Renal pelvis (tissue), 4 donors: Measurements from ENCODE around the gene ULBP1. TPM values are rescaled to one million over a fixed set of nuclear protein-coding genes. Genes with fewer than 3 reads are reported as not detected.
"Not testable (repeated sequence)": the region's sequence is repeated elsewhere in the genome, so short reads cannot be mapped to it uniquely, and the experiment has no call there.

Experiments used
- DNase-seq: peaks from one replicate; pipeline ENCODE4 v3.0.0-alpha.2; 2013
- polyA plus RNA-seq, 3 donors: library from polyadenylated mRNA; unstranded; fragments of 120-200 nt; gene quantifications; one replicate each; pipeline ENCODE4 v1.2.1, GENCODE V29; 2013; ENCODE audit not compliant: insufficient read length in 3 of 3

Gene ULBP1
- polyA plus RNA-seq, 3 donors: 1.2 to 2.1 (median 1.3) TPM

GRCh38 chr6:149933036-149933435, 30.7 kb upstream of the ULBP1 start:
- DNase-seq: no peak

DNA sequence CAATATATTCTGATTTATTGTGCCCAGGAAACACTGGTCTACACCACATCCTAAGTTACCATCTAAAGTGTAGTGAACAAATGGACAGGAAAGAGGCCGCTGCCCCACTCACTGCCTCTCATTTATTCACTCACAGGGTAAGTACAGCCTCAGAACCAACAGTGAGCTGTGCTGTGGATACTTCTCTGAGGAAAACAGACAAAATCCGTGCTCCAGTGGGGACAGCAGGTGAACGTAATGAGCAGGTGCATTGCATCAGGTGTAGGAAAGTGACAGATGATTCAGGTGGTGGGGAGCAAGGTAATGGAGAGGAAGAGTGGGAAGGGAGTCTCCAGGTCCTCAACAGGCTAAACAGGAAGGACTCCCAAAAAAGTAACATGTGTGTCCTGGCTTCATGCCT, 30.3 kb upstream of the ULBP1 start:
- DNase-seq: no peak

DNA sequence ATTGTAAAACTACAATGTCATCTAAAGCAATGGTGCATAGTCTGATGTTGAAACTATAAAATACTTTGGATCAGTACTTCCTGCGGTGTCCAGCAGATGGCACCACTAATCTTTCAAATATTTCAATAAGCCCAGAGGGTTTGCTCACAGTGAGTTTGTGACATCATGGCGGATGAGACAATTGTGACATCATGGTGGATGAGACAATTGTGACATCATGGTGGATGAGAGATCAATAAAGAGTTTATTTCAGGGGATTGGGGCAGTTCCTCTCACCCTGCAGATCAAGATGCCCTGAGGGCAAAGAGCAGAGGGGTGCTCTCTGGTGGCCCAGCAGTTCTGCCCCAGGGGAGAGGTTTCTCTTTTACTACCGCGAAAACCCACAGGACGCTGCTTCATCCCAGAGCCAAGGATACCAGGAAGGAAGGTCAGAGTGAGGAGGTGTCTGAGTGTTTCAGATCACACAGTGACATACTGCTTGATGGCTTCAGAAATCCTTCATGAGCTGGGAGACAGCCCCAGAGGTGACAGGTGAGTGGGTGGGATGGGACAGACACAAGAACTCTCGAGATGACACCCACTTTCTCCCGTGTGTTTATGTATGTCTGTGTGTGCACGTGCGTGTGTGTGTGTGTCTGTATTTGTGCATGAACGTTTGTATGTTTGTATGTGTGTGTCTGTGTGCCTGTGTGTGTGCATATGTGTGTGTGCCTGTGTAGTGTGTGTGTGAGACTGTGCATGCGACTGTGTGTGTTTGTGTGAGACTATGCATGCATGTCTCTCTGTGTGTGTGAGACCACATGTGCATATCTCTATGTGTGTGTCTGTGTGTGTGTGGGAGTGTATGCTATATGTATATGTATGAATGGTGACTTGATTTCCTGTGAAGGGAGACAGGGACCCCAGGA, 29.2 kb upstream of the ULBP1 start:
- DNase-seq: peak; percentile 58

DNA sequence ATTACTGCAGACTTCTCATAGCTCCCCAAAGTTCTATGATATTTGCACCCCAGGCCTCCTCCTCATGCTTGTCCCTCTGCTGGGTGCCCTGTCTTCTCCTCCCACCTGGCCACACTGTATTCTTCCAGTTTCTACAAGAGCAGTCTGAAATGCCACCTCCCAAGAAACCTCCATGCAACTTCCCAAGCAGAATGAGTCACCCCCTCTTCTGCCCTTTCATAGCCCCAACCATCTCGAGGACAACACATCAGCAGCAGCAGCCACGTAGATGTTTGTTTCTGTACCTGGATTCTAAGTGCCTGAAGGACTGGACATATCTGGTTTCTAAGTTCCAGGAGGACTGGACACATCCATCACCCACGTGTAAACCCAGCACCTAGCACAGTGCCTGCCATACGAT, 28.5 kb upstream of the ULBP1 start:
- no peak for DNase-seq

GRCh38 chr6:149935668-149936067, 28.1 kb upstream of the ULBP1 start:
- no peak for DNase-seq

GRCh38 chr6:149936743-149937142, 27.0 kb upstream of the ULBP1 start:
- no peak for DNase-seq

DNA sequence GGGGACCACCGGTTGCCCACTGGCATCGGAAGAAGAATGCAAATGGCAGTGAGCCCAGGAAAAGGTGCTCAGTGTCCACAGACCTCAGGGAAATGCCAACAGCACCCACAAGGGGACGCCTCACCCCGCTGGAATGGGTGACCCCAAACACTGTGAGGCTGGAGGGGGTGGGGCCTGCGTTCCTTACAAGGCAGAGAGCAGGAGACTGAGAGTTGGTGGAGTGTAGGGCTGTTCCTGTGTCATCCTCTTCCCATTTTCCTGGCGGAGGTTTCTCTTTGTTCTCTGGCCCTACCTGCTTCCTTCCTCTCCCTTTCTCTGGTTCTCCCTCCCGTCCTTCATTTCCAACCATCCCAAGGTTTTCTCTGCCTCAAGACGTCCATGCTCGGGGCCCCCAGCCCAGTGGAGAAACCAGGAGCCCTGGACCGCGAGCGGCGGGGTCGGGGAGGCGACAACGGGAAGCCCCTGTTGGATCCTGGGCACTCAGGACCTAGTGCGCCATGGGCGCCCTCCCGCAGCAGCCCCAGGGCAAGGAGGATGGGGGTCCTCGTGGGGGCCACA, 25.7 kb upstream of the ULBP1 start:
- not testable (repeated sequence) for DNase-seq

- no peak for DNase-seq
Measured at GRCh38 chr6:149938571-149939355, 25.0 kb upstream of the ULBP1 start.

DNA sequence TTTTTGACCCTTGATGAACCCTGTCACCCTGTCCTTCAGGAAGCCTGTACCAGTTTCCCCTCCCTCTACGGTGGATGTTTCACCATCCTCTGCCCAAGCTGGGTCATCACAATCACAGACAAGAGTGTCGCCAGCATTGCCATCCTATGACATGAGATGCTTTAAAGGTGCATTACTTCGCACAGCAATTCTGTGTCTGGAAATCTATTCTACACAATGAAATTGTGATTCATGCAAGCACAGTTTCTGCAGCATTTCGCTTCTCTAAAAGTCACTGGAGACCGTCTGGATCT, 24.4 kb upstream of the ULBP1 start:
- no peak for DNase-seq

- no peak for DNase-seq
Measured at GRCh38 chr6:149939909-149940671, 23.7 kb upstream of the ULBP1 start.

- no peak for DNase-seq
Measured at GRCh38 chr6:149940672-149940982, 23.1 kb upstream of the ULBP1 start.

DNA sequence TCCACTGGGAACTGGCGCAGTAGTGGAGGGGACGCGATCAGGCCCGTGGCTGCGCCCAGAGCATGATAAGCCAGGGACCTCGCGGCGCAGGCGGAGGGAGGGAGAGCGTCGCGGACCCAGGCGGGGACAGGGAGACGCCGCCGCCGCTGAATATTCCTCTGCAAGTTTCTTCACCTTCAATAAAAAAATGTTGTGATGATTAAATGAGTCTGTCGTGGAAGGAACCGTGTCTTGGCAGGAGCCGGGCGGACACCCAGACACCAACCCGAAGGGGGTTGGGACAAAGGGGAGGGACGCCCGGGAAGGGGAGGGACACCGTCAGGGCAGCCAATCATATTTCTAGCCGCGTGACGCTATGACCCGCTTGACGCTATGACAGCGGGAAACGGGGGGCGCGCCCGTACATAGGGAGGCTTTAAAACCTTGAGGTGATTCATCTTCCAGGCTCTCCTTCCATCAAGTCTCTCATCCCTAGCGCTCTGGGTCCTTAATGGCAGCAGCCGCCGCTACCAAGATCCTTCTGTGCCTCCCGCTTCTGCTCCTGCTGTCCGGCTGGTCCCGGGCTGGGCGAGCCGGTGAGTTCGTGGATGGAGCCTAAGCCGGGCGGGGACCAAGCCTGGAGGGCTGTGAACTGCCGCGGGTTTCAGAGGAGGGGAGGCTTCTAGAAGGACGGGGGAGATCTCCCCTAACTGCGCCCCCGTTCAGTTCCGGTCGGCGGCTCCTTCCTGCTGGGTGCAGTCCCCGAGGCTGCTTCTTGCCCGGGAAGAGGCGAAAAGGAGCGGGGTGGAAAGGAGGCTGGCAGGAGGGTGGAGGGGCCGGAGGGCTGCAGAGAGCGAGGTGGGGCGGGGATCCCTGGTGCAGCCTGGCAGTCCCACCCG, 21.9 kb upstream of the ULBP1 start, which contains the start of gene ULBP2:
TSS of gene ULBP2 (plus strand) at position 432 of the 878 bp plus-strand sequence. CDS start at position 491, 59 bp downstream.
- peak; percentile 77 for DNase-seq

DNA sequence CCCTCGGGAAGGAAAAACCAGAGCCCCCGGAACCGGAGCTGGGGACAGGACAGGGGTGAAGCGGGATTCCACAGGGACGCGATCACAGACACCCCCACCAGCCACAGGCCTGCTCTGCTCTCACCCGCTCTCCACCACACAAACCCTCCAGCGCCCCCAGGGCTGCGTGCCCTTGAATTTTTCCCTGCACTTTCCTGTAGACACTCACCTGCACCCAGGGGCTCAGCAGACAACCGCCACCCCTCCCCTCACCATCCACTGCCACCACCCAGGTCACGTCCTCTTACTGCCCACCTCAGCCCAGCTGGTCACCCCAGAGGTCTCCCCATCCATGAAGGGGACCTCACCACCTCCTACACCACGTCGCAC, 21.3 kb upstream of the ULBP1 start:
- no peak for DNase-seq

DNA sequence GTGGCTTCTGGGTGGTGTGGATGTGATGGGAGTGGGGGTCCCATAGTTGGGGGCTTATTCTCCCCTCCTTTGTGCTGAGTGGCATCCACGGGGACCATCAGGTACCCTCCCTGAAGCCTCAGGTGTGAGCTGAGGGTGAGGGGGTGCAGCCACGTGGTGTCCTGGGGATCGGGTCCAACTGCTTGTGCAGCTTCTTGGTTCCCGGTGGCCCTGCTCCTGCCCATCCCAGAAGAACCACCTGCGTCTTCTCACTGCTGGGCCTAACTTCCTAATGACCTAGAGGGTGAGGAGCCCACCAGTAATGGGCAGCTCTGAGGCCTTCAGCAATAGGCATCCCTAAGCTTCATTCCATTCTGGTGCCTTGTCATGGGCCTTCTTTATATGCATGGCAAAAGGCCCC, 20.4 kb upstream of the ULBP1 start:
- not testable (repeated sequence) for DNase-seq

- DNase-seq: not testable (repeated sequence)
Measured at GRCh38 chr6:149945276-149945675, 18.5 kb upstream of the ULBP1 start.

- not testable (repeated sequence) for DNase-seq
Measured at GRCh38 chr6:149946631-149947030, 17.1 kb upstream of the ULBP1 start.

DNA sequence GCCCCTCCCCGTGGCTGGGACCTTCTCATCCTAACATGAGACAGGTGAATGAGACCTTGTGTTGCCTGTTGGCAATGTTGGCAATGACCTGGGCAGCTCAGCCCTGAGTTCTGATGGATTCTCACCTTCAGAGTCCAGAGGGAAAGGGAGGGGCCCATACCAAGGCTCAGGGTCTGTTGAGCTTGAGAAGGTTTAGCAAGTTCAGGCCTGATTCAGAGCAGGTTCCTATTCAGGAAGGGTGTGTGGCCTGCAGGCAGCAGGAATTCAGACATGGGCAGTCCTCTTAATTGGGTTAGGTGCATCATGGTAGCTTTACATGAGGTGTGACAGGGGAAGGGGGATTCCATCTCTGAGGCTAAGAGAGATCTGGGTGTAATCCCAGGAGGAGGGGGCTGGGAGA, 16.2 kb upstream of the ULBP1 start:
- DNase-seq: not testable (repeated sequence)

GRCh38 chr6:149948011-149948410, 15.7 kb upstream of the ULBP1 start:
- DNase-seq: no peak

DNA sequence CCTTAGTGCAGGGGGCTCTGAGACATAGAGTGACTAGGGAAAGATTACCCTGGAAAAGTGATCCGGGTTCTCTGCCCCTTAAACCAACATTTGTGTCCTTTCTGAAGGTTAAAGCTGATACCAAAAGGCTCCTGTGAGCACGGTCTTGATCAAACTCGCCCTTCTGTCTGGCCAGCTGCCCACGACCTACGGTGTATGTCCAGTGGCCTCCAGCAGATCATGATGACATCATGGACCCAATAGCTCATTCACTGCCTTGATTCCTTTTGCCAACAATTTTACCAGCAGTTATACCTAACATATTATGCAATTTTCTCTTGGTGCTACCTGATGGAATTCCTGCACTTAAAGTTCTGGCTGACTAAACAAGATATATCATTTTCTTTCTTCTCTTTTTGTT, 15.1 kb upstream of the ULBP1 start:
- DNase-seq: no peak

DNA sequence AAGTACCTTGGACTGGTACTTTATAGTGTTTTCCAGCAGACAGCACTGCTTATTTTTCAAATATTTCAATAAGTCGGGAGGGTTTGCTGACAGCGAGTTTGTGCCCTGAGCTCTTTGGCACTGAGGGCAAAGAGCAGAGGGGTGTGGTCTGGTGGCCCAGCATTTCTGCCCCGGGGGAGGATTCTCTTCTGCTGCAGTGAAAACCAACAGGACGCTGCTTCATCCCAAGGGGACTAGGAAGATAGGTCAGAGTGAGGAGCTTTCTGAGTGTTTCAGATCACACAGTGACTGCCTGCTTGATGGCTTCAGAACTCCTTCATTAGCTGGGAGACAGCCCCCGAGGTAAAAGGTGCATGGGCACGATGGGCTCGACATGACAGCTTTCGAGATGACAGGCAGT, 13.3 kb upstream of the ULBP1 start:
- no peak for DNase-seq

- no peak for DNase-seq
Measured at GRCh38 chr6:149951096-149951495, 12.6 kb upstream of the ULBP1 start.
